ENCODE measurements around the gene ARHGAP30.

DNA sequence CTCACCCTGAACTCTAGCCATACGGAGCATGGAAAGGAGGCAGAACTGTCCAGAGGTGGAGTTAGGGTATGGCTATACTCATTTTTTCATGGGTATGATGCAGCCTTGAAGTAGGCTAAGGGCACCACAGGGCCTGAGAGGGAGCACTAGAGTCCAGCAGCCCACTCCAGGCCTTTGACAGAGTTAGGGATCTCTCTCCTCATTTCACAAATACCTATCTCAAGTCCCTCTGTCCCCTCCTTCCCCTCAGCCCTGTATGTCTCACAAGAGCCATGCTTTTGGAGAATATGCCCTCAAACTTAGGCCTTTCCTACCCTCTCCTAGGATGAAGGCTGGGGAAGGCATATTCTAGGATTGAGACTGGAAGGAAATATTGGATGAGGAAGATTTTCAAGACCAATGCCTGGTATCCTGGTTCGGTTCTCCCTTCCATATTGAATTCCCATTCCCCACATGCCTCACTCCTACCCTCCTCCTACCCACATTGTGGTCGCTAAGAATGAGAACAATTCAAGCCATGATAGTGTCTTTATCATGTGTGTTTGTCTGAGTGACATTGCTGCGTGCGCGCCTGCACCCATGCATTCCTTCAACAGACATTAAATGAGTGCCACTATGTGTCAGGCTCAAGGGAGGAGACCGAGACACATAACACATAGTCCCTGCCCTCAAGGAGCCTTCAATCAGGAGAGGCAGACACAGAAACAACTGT lies 22.3 kb upstream of the ARHGAP30 start:
- TF ChIP-seq, protein P1, sequence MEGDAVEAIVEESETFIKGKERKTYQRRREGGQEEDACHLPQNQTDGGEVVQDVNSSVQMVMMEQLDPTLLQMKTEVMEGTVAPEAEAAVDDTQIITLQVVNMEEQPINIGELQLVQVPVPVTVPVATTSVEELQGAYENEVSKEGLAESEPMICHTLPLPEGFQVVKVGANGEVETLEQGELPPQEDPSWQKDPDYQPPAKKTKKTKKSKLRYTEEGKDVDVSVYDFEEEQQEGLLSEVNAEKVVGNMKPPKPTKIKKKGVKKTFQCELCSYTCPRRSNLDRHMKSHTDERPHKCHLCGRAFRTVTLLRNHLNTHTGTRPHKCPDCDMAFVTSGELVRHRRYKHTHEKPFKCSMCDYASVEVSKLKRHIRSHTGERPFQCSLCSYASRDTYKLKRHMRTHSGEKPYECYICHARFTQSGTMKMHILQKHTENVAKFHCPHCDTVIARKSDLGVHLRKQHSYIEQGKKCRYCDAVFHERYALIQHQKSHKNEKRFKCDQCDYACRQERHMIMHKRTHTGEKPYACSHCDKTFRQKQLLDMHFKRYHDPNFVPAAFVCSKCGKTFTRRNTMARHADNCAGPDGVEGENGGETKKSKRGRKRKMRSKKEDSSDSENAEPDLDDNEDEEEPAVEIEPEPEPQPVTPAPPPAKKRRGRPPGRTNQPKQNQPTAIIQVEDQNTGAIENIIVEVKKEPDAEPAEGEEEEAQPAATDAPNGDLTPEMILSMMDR (conservative IDR thresholded peaks at IDR 0.05 in 1 of 2, IDR thresholded peaks at IDR 0.05 in 1 of 2; ENCODE audit: low read depth in 1 of 2, low read length in 2 of 2) = no peak
- TF ChIP-seq EZH2 (IDR thresholded peaks at IDR 0.05; ENCODE audit: low read length, missing control alignments) = no peak

Measured in fibroblast of lung (primary cell).